Fibroblast of lung (primary cell): Measurements from ENCODE around the gene MAST1. TPM values are rescaled to one million over a fixed set of nuclear protein-coding genes. Genes with fewer than 3 reads are reported as not detected.

Experiments
- DNase-seq, 2 donors: peaks; one replicate each; pipeline versions ENCODE4 v3.0.0 to v3.0.0-alpha.2; 2010; ENCODE audit warnings: low read depth in 2 of 2
- H2AFZ ChIP-seq: 2 replicates; pipeline ENCODE4 v1.5.1; 2012; ENCODE audit warnings: low read length, control low read depth, inconsistent platforms
- H3K27ac ChIP-seq: 2 replicates; pipeline ENCODE4 v1.5.1; 2011; ENCODE audit warnings: low read length, control low read depth; ENCODE audit not compliant: insufficient read depth
- H3K27me3 ChIP-seq: 2 replicates; pipeline ENCODE4 v1.5.1; 2011; ENCODE audit warnings: mild to moderate bottlenecking, low read length; ENCODE audit not compliant: control insufficient read depth, insufficient read depth
- H3K36me3 ChIP-seq: 2 replicates; pipeline ENCODE4 v1.5.1; 2011; ENCODE audit warnings: low read length; ENCODE audit not compliant: control insufficient read depth, insufficient read depth
- H3K4me1 ChIP-seq: 2 replicates; pipeline ENCODE4 v1.5.1; 2011; ENCODE audit warnings: low read length; ENCODE audit not compliant: control insufficient read depth, insufficient read depth; ENCODE audit errors: extremely low read depth
- H3K4me2 ChIP-seq: 2 replicates; pipeline ENCODE4 v1.5.1; 2011; ENCODE audit warnings: low read length, control low read depth; ENCODE audit not compliant: insufficient read depth; ENCODE audit errors: extremely low read depth
- H3K4me3 ChIP-seq, 4 experiments: fragments of 200-600 bp in 1 of 4; sonication (generic) in 1 of 4; replicated peaks in 1 of 4; 2 replicates each; pipeline ENCODE4 v1.5.1; 2011 to 2016; ENCODE audit warnings: low read length in 4 of 4, low read depth in 3 of 4, mild to moderate bottlenecking in 3 of 4, control low read depth in 2 of 4, inconsistent platforms in 1 of 4, mixed read lengths in 1 of 4; ENCODE audit not compliant: insufficient read depth in 1 of 4; ENCODE audit errors: control extremely low read depth in 1 of 4
- H3K79me2 ChIP-seq: 2 replicates; pipeline ENCODE4 v1.5.1; 2012; ENCODE audit warnings: mild to moderate bottlenecking, low read length, inconsistent platforms; ENCODE audit not compliant: control insufficient read depth, insufficient read depth
- H3K9ac ChIP-seq: 2 replicates; pipeline ENCODE4 v1.5.1; 2011; ENCODE audit warnings: mild to moderate bottlenecking, low read length, control low read depth; ENCODE audit not compliant: insufficient read depth
- H3K9me3 ChIP-seq: 2 replicates; pipeline ENCODE4 v1.5.1; 2012; ENCODE audit warnings: low read depth, low read length; ENCODE audit not compliant: control insufficient read depth, insufficient read depth
- H4K20me1 ChIP-seq: 2 replicates; pipeline ENCODE4 v1.5.1; 2011; ENCODE audit warnings: low read length; ENCODE audit not compliant: control insufficient read depth, insufficient read depth; ENCODE audit errors: extremely low read depth
- EZH2 ChIP-seq: IDR thresholded peaks from 2 replicates; pipeline ENCODE4 v1.5.1; 2012; ENCODE audit warnings: low read length, control low read depth, mild to moderate bottlenecking; ENCODE audit errors: missing control alignments
- polyA plus RNA-seq, 2 donors: library from polyadenylated mRNA; depleted of rRNA in 1 of 2; stranded (reverse) in 1 of 2; unstranded in 1 of 2; fragments of >200 nt; gene quantifications; 2 replicates each; pipeline ENCODE4 v1.2.1, GENCODE V29; 2011 to 2012; ENCODE audit warnings: missing spikeins in 1 of 2
- total RNA-seq: library from RNA; depleted of rRNA; stranded (reverse); fragments of >200 nt; gene quantifications from 2 replicates; pipeline ENCODE4 v1.2.1, GENCODE V29; 2014
- TF ChIP-seq, protein P1 (sequence below), 2 donors: IDR thresholded peaks in 1 of 2; conservative IDR thresholded peaks in 1 of 2; 1 replicate in 1 of 2; 2 replicates in 1 of 2; pipeline ENCODE4 v1.5.1; 2011 to 2012; ENCODE audit warnings: low read length in 2 of 2, control low read depth in 1 of 2, inconsistent platforms in 1 of 2, low read depth in 1 of 2, mild to moderate bottlenecking in 1 of 2

The MAST1 gene
- total and polyA plus RNA-seq, 2 donors (not counting 1 experiment from before 2014, with no cell fraction given) = 0.30 to 1.3 TPM

DNA sequence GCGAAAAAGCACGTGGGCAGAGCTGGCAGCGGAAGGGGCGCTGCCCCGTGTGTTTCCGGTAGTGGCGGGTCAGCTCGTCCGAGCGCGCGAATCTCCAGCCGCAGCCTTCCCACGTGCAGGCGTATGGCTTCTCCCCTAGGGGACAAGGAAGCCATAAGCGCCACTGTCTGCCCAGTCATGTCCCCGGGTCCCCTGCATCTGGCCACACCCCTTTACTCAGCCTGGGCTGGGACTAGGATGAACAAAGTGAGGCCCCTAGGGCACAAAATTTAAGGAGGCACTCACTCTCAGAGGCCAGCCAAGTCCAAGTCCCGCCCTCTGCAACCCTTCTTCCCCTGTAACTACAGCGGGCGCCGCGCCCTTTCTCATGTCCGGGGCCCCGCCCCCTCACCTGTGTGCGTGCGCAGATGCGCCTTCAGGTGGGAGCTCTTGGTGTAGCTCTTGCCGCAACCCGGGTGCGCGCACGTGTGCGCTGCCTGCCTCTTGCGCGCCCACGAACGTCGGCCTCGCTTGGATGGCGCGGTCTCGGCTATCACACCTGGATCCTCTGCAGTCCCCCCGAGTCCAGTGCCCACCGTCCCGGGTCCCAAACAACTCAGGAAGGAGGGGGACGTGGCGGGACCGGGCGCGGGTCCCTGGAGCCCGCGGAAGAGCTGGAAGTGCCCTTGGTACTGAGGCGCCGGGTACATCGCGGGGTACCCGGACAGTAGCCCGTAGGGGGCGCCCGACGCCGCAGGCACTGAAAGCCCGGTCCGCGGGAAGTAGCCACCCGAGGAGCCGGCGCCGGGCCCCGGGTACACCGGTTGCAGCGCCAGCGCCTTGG is 46.8 kb downstream of the MAST1 start:
- Histone ChIP-seq H3K79me2 (no peaks in the 10 kb centered on the region), H3K36me3 (no peaks in the 10 kb centered on the region), H3K9ac (no peak overlapping the region), H3K27me3 (peaks cover 20% of the 10 kb centered on the region), H3K9me3 (no peaks in the 10 kb centered on the region), H3K4me1 (no peaks in the 10 kb centered on the region), H3K4me3 (peak overlapping the region in 1 of 4 experiments; percentile 36), H3K4me2 (peak overlapping the region; percentile 25), H4K20me1 (no peaks in the 10 kb centered on the region), H3K27ac (no peak overlapping the region), H2AFZ (no peak overlapping the region)
- peak; percentile 43 to 46 for DNase-seq
- TF ChIP-seq EZH2 = no peak
- TF ChIP-seq, protein P1, sequence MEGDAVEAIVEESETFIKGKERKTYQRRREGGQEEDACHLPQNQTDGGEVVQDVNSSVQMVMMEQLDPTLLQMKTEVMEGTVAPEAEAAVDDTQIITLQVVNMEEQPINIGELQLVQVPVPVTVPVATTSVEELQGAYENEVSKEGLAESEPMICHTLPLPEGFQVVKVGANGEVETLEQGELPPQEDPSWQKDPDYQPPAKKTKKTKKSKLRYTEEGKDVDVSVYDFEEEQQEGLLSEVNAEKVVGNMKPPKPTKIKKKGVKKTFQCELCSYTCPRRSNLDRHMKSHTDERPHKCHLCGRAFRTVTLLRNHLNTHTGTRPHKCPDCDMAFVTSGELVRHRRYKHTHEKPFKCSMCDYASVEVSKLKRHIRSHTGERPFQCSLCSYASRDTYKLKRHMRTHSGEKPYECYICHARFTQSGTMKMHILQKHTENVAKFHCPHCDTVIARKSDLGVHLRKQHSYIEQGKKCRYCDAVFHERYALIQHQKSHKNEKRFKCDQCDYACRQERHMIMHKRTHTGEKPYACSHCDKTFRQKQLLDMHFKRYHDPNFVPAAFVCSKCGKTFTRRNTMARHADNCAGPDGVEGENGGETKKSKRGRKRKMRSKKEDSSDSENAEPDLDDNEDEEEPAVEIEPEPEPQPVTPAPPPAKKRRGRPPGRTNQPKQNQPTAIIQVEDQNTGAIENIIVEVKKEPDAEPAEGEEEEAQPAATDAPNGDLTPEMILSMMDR (conservative IDR thresholded peaks at IDR 0.05 in 1 of 2, IDR thresholded peaks at IDR 0.05 in 1 of 2; ENCODE audit: low read depth in 1 of 2, low read length in 2 of 2) = peak; percentile 45 to 48

- Histone ChIP-seq H3K4me3 (peak overlapping the region in 1 of 4 experiments; percentile 36), H3K4me2 (peak overlapping the region; percentile 25)
- peak in 1 of 2 donors; percentile 2 for DNase-seq
Measured at GRCh38 chr19:12885749-12886650, 47.7 kb downstream of the MAST1 start.

More at GRCh38 chr19:12885749-12886650, 47.7 kb downstream of the MAST1 start:
- TF ChIP-seq EZH2 = no peak
- TF ChIP-seq, protein P1 (conservative IDR thresholded peaks at IDR 0.05 in 1 of 2, IDR thresholded peaks at IDR 0.05 in 1 of 2; ENCODE audit: low read depth in 1 of 2, low read length in 2 of 2) = no peak
- peaks cover 20% of the 10 kb centered on the region for H3K27me3 ChIP-seq
- H3K79me2 ChIP-seq = no peaks in the 10 kb centered on the region
- no peak overlapping the region for H2AFZ ChIP-seq
- H3K9me3 ChIP-seq = no peaks in the 10 kb centered on the region
- no peaks in the 10 kb centered on the region for H3K36me3 ChIP-seq
- H3K27ac ChIP-seq = no peak overlapping the region
- no peaks in the 10 kb centered on the region for H4K20me1 ChIP-seq
- peaks cover 3% of the 10 kb centered on the region for H3K4me1 ChIP-seq
- no peak overlapping the region for H3K9ac ChIP-seq
